ENCODE data around the gene ANO1. TPM values are rescaled to one million over a fixed set of nuclear protein-coding genes. Genes with fewer than 3 reads are reported as not detected.

The ANO1 gene
- polyA plus RNA-seq, 1 donor (not counting 4 experiments of a cell fraction or from before 2014, with no cell fraction given), result 45.2 TPM

- Histone ChIP-seq H3K4me2 (ENCODE audit: control insufficient read depth, extremely low read depth, insufficient read depth, low read depth, low read length) (no peak overlapping the region), H4K20me1 (ENCODE audit: control insufficient read depth, extremely low read depth, insufficient read depth, low read length) (no peaks in the 10 kb centered on the region), H3K36me3 (ENCODE audit: control insufficient read depth in 2 of 2, extremely low read depth in 1 of 2, insufficient read depth in 2 of 2, low read length in 2 of 2) (no peaks in the 10 kb centered on the region), H3K27ac (ENCODE audit: control insufficient read depth, insufficient read depth, low read length) (no peak overlapping the region), H3K4me1 (ENCODE audit: control insufficient read depth, extremely low read depth, insufficient read depth, low read length) (peaks cover 22% of the 10 kb centered on the region), H3K9me1 (ENCODE audit: control insufficient read depth, extremely low read depth, insufficient read depth, low read length) (no peaks in the 10 kb centered on the region), H3K4me3 (ENCODE audit: control insufficient read depth in 2 of 3, extremely low read depth in 1 of 3, insufficient read depth in 2 of 3, low read depth in 1 of 3, low read length in 3 of 3) (no peak overlapping the region), H3K9me3 (ENCODE audit: control insufficient read depth, low read depth, low read length) (no peaks in the 10 kb centered on the region), H3K79me2 (ENCODE audit: control insufficient read depth, insufficient read depth, low read length) (no peaks in the 10 kb centered on the region), H3K27me3 (ENCODE audit: control insufficient read depth, extremely low read depth, insufficient read depth, low read length) (no peaks in the 10 kb centered on the region), H2AFZ (ENCODE audit: control insufficient read depth, low read length) (no peak overlapping the region), H3K9ac (ENCODE audit: control insufficient read depth, extremely low read depth, insufficient read depth, low read length) (no peak overlapping the region)
- no peak for TF ChIP-seq EZH2 (IDR thresholded peaks at IDR 0.05; ENCODE audit: low read length)
- no peak for TF ChIP-seq CTCF (optimal IDR thresholded peaks at IDR 0.05 in 1 of 3, IDR thresholded peaks at IDR 0.05 in 1 of 3, conservative IDR thresholded peaks at IDR 0.05 in 1 of 3; ENCODE audit: extremely low read depth in 1 of 3, insufficient read depth in 2 of 3, low read length in 3 of 3)
- dilution Hi-C loops (cut with MboI; ENCODE audit: extremely low pct_ligation_motif_present, low sequenced_read_pairs), result no loop called here
- DNase-seq (ENCODE audit: low read depth, low spot score), result no peak
- no peak for FAIRE-seq
Observed at GRCh38 chr11:70068345-70068744, 9.8 kb upstream of the ANO1 start.

- dilution Hi-C loops (cut with MboI; ENCODE audit: extremely low pct_ligation_motif_present, low sequenced_read_pairs), result no loop called here
- H3K9me3 ChIP-seq (ENCODE audit: control insufficient read depth, low read depth, low read length), result no peaks in the 10 kb centered on the region
- no peak overlapping the region for H3K4me3 ChIP-seq (ENCODE audit: control insufficient read depth in 2 of 3, extremely low read depth in 1 of 3, insufficient read depth in 2 of 3, low read depth in 1 of 3, low read length in 3 of 3)
- no peak overlapping the region for H3K27ac ChIP-seq (ENCODE audit: control insufficient read depth, insufficient read depth, low read length)
- H3K36me3 ChIP-seq (ENCODE audit: control insufficient read depth in 2 of 2, extremely low read depth in 1 of 2, insufficient read depth in 2 of 2, low read length in 2 of 2), result no peaks in the 10 kb centered on the region
- H3K27me3 ChIP-seq (ENCODE audit: control insufficient read depth, extremely low read depth, insufficient read depth, low read length), result no peaks in the 10 kb centered on the region
- peaks cover 16% of the 10 kb centered on the region for H3K4me1 ChIP-seq (ENCODE audit: control insufficient read depth, extremely low read depth, insufficient read depth, low read length)
- no peaks in the 10 kb centered on the region for H3K79me2 ChIP-seq (ENCODE audit: control insufficient read depth, insufficient read depth, low read length)
- H3K9me1 ChIP-seq (ENCODE audit: control insufficient read depth, extremely low read depth, insufficient read depth, low read length), result no peaks in the 10 kb centered on the region
- TF ChIP-seq CTCF (optimal IDR thresholded peaks at IDR 0.05 in 1 of 3, IDR thresholded peaks at IDR 0.05 in 1 of 3, conservative IDR thresholded peaks at IDR 0.05 in 1 of 3; ENCODE audit: extremely low read depth in 1 of 3, insufficient read depth in 2 of 3, low read length in 3 of 3) (no peak), EZH2 (IDR thresholded peaks at IDR 0.05; ENCODE audit: low read length) (no peak)
- H2AFZ ChIP-seq (ENCODE audit: control insufficient read depth, low read length), result no peak overlapping the region
- H3K4me2 ChIP-seq (ENCODE audit: control insufficient read depth, extremely low read depth, insufficient read depth, low read depth, low read length), result no peak overlapping the region
- no peaks in the 10 kb centered on the region for H4K20me1 ChIP-seq (ENCODE audit: control insufficient read depth, extremely low read depth, insufficient read depth, low read length)
- DNase-seq (ENCODE audit: low read depth, low spot score) (no peak), FAIRE-seq (no peak)
- H3K9ac ChIP-seq (ENCODE audit: control insufficient read depth, extremely low read depth, insufficient read depth, low read length), result no peak overlapping the region
Observed at GRCh38 chr11:70068950-70069349, 9.2 kb upstream of the ANO1 start.

All from keratinocyte (primary cell).